K562 (cell line): Measurements from ENCODE around the gene HOXB6. TPM values are rescaled to one million over a fixed set of nuclear protein-coding genes. Genes with fewer than 3 reads are reported as not detected.

ENCODE experiments used
- ARID3A ChIP-seq: IDR thresholded peaks from 2 replicates; pipeline ENCODE4 v1.6.1; 2012; ENCODE audit warnings: low read depth, low read length, improper control_type of control experiment, borderline replicate concordance
- ATF6 ChIP-seq: sonication (generic); formaldehyde crosslinking; IDR thresholded peaks from 2 replicates; pipeline ENCODE4 v1.4.0; 2020; ENCODE audit warnings: mild to moderate bottlenecking, missing genetic modification reagents
- BHLHE40 ChIP-seq: IDR thresholded peaks from 2 replicates; pipeline ENCODE4 v1.6.1; 2011; ENCODE audit warnings: low read length, improper control_type of control experiment
- BRD4 ChIP-seq: fragments of 200-600 bp; sonication (generic); IDR thresholded peaks from 2 replicates; pipeline ENCODE4 v1.6.1; 2017; ENCODE audit warnings: inconsistent platforms
- ELF4 ChIP-seq: fragments of 450-650 bp; formaldehyde crosslinking; IDR thresholded peaks from 2 replicates; pipeline ENCODE4 v1.4.0; 2022; ENCODE audit warnings: missing genetic modification characterization
- ETS1 ChIP-seq: conservative IDR thresholded peaks from 2 replicates; pipeline ENCODE4 v1.6.1; 2011; ENCODE audit warnings: low read depth, mild to moderate bottlenecking, low read length; ENCODE audit not compliant: control insufficient read depth
- KDM1A ChIP-seq, 2 experiments: fragments of 450-650 bp; IDR thresholded peaks; 2 replicates each; pipeline ENCODE4 v1.6.1; 2016; ENCODE audit warnings: mild to moderate bottlenecking in 2 of 2
- KLF16 ChIP-seq: IDR thresholded peaks from 2 replicates; pipeline ENCODE4 v1.6.1; 2016; ENCODE audit warnings: antibody characterized with exemption
- POLR2B ChIP-seq: fragments of 450-650 bp; IDR thresholded peaks from 2 replicates; pipeline ENCODE4 v1.6.1; 2018; ENCODE audit warnings: low read depth; ENCODE audit not compliant: partially characterized antibody
- PRPF4 ChIP-seq: fragments of 200-400 bp; formaldehyde crosslinking; IDR thresholded peaks from one replicate; pipeline ENCODE4 v1.6.1; 2017; ENCODE audit warnings: low read length, low read depth, mild to moderate bottlenecking; ENCODE audit not compliant: insufficient read depth, poor library complexity, severe bottlenecking
- PTBP1 ChIP-seq: fragments of 200-400 bp; formaldehyde crosslinking; IDR thresholded peaks from 2 replicates; pipeline ENCODE4 v1.6.1; 2017; ENCODE audit warnings: low read depth, low read length
- SFPQ ChIP-seq: fragments of 200-400 bp; formaldehyde crosslinking; IDR thresholded peaks from 2 replicates; pipeline ENCODE4 v1.6.1; 2017; ENCODE audit warnings: mild to moderate bottlenecking, low read depth, low read length, moderate library complexity
- SRF ChIP-seq, 2 experiments: fragments of 250-450, 450-650 bp in 1 of 2; sonication (Bioruptor Pico) in 1 of 2; sonication (generic) in 1 of 2; formaldehyde crosslinking; IDR thresholded peaks; 2 replicates each; pipeline versions ENCODE4 v1.5.0 to v1.5.1; 2020 to 2022; ENCODE audit warnings: mild to moderate bottlenecking in 1 of 2, missing genetic modification reagents in 1 of 2
- ZBED1 ChIP-seq: IDR thresholded peaks from 2 replicates; pipeline ENCODE4 v1.6.1; 2014
- ZBTB1 ChIP-seq: sonication (generic); formaldehyde crosslinking; IDR thresholded peaks from 2 replicates; pipeline ENCODE4 v1.8.1; 2023; ENCODE audit warnings: missing genetic modification reagents, low read depth, mild to moderate bottlenecking, borderline replicate concordance
- ZC3H4 ChIP-seq: sonication (generic); formaldehyde crosslinking; IDR thresholded peaks from 2 replicates; pipeline ENCODE4 v1.9.0; 2021; ENCODE audit warnings: missing genetic modification reagents, borderline replicate concordance
- ZFP1 ChIP-seq: fragments of 450-650 bp; formaldehyde crosslinking; IDR thresholded peaks from 2 replicates; pipeline ENCODE4 v1.4.0; 2020; ENCODE audit warnings: mild to moderate bottlenecking, mixed read lengths
- ZNF584 ChIP-seq: fragments of 200-800 bp; sonication (Bioruptor generic); IDR thresholded peaks from 2 replicates; pipeline ENCODE4 v1.6.1; 2016; ENCODE audit warnings: low read depth, mild to moderate bottlenecking, missing genetic modification characterization, missing compliant biosample characterization
- polyA plus RNA-seq, 8 experiments: library from polyadenylated mRNA; depleted of rRNA in 4 of 8; stranded (reverse) in 5 of 8; unstranded in 3 of 8; fragments of >200 nt; fragmentation: Nextera tagmentation in 2 of 8; fragmentation: Illumina TruSeq in 1 of 8; extraction: Ambion mirVana in 2 of 8; extraction: Trizol in 1 of 8; gene quantifications; 2 replicates each; pipeline versions ENCODE4 v1.2.1 to v1.2.3, GENCODE V29; 2011 to 2014; ENCODE audit warnings: inconsistent platforms in 1 of 8, missing spikeins in 1 of 8
- total RNA-seq, 7 experiments: library from RNA; depleted of rRNA in 6 of 7; stranded (reverse); fragments of >200 nt in 6 of 7; fragmentation: Illumina TruSeq in 2 of 7; extraction: Trizol in 2 of 7; gene quantifications; 2 replicates each; pipeline versions ENCODE4 v1.2.1 to v1.2.3, GENCODE V29; 2011 to 2021; ENCODE audit warnings: low replicate concordance in 1 of 7

The HOXB6 gene
- total and polyA plus RNA-seq, 9 of the 15 experiments (the other 6 are each of a cell fraction or from before 2014, with no cell fraction given) = 1.2 to 14.8 (median 4.9) TPM

GRCh38 chr17:48636177-48637018, 31.6 kb upstream of the HOXB6 start (continued):
- TF ChIP-seq ARID3A (no peak), BRD4 (no peak), ZC3H4 (no peak), ZBTB1 (CRISPR knock-in tag) (no peak), ZBED1 (no peak), KLF16 (no peak), SRF (CRISPR knock-in tag; IDR thresholded peaks at IDR 0.05) (no peak), KDM1A (IDR thresholded peaks at IDR 0.05) (no peak), POLR2B (no peak), ZFP1 (CRISPR knock-in tag) (no peak), PRPF4 (no peak), PTBP1 (no peak), ELF4 (CRISPR knock-in tag) (no peak), ZNF584 (no peak), ATF6 (CRISPR knock-in tag) (no peak), SFPQ (no peak), ETS1 (no peak), BHLHE40 (peak; percentile 56)
